ENCODE data around the gene DUS4L.

The DUS4L gene

DNA sequence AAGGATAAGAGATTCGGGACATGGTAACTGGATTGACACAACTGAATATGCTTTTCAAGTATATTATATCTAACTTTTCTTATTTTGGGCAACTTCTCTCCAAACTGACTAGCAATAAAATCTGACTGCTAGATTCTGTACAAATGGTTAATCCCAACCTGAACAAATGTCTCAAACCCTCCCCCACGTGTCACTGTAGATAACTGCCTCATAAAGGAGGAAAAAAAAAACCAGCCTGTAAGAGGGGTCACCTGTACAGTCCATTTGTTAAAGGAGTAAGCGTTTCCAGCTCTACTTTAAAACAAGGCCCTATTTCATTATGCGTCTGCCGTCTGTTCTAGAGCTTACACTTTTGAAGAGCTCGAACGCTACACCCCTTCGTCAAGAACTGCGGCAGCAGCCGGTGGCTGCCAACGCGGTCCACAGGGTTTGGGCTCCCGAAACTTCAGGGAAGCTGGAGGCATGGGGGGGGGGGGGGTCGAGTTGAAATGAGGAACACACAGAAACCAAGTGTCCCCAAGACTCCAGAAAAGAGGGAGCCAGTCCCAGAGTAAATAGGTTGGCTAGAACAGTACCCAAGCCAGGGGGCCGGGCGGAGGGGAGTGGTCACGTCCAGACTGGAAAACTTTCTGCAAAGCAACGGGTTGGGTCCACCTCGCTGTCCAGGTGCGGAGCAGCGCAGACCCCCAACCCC is 543 bp upstream of the DUS4L start:
- Mint-ChIP-seq H3K27ac (peak overlapping the region; percentile 88), H3K4me3 (peak overlapping the region; percentile 83), H3K36me3 (ENCODE audit: low read depth) (peaks cover 11% of the 10 kb centered on the region), H3K4me1 (peaks cover 57% of the 10 kb centered on the region), H3K9me3 (no peaks in the 10 kb centered on the region), H3K27me3 (no peaks in the 10 kb centered on the region)
- peak; percentile 67 for ATAC-seq
- no peak for DNase-seq

DNA sequence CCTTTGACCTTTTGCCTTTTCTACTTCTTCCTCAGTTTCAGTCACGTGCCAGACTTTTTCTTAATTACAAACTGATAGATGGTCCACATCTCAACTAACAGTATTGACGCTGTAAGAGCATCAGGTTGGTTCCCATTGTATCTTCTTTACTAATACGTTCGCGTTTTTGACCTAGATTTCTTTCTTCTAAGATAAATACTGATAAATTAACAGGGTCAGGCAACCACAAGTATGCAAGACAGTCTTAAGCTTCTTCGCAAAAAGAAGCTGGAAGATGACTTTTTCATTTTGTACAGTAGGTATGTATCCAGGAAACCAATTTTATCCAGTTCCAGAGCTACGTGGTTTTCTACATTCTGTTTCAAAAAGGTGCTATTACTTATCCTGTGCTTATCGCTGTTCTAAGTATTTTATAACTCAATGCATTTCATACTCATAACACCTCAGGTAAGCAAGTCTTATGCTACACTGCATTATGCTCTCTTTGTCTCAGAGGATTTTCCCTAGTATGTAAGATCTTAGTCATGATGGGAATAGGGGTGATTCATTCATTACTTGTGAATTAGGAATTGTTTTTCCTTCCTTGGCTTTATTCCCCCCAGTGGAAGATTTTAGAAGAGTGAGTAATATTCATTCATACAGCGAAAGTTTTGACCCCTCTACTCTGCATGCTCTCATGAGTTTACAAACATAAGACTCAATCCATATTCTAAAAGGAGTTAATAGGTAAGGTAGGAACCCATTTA is 955 bp downstream of the DUS4L start:
- no peaks in the 10 kb centered on the region for H3K27me3 Mint-ChIP-seq
- ATAC-seq = no peak
- H3K4me3 Mint-ChIP-seq = peak overlapping the region; percentile 83
- peaks cover 18% of the 10 kb centered on the region for H3K36me3 Mint-ChIP-seq (ENCODE audit: low read depth)
- peaks cover 50% of the 10 kb centered on the region for H3K4me1 Mint-ChIP-seq
- H3K27ac Mint-ChIP-seq = peak overlapping the region; percentile 88
- no peaks in the 10 kb centered on the region for H3K9me3 Mint-ChIP-seq
- DNase-seq = no peak

DNA sequence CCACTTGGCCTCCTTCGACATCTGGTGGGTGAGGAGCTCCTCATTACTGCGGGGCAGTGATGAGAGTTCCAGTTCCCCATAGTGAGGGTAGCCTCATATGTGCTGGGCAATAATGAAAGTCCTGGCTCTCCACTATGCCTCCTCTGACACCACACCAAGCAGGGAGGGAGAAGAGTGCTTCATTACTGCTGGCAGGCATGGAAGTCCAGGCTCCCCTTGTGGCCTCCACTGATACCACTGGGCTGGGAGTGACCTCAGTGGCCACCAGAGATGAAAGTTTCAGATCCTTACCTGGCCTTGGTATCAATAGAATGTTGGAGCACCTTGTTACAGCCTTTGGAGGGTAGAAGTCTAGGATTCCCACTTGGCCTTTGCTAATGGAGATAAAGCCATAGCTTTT is 6.5 kb downstream of the DUS4L start:
- DNase-seq (no peak), ATAC-seq (no peak)
- Mint-ChIP-seq H3K36me3 (ENCODE audit: low read depth) (peaks cover 20% of the 10 kb centered on the region), H3K9me3 (no peaks in the 10 kb centered on the region), H3K4me1 (peaks cover 5% of the 10 kb centered on the region), H3K27ac (no peak overlapping the region), H3K27me3 (no peaks in the 10 kb centered on the region), H3K4me3 (no peak overlapping the region)

DNA sequence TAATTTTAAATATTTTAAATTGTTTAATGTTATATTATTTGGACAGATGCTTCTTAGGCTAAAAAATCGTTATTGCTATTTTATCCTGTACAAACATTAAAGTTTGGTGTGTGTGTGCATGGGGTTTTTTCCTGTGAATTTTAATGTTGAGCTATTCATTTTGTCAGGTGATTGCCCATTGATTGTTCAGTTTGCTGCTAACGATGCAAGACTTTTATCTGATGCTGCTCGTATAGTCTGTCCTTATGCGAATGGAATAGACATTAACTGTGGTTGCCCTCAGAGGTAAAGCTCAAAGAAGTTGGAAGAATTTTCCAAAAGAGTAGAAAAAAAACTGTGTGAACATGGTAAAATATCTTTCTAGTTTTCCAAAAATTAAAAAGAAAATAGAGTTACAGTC is 9.8 kb downstream of the DUS4L start:
- Mint-ChIP-seq H3K36me3 (ENCODE audit: low read depth) (peaks cover 18% of the 10 kb centered on the region), H3K27me3 (no peaks in the 10 kb centered on the region), H3K27ac (no peak overlapping the region), H3K9me3 (no peaks in the 10 kb centered on the region), H3K4me1 (peaks cover 2% of the 10 kb centered on the region), H3K4me3 (no peak overlapping the region)
- DNase-seq (no peak), ATAC-seq (no peak)

DNA sequence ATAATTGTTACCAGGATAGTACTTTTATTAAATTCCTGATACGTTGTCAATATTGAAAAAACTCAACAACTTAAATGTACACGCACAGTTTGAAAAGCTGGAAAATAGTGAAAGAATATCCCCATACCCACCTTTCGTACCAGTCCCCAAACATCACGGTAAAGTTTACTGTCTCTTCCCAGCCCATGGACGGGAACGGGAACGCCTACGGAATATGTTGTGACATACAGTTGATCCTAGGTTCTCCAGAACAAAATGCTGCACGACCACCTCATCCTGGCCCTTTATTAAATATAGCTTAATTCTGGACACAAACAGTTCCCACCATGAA is 15.7 kb downstream of the DUS4L start:
- H3K27ac Mint-ChIP-seq = peak overlapping the region; percentile 86
- H3K4me1 Mint-ChIP-seq = peaks cover 24% of the 10 kb centered on the region
- H3K4me3 Mint-ChIP-seq = peak overlapping the region; percentile 88

DNA sequence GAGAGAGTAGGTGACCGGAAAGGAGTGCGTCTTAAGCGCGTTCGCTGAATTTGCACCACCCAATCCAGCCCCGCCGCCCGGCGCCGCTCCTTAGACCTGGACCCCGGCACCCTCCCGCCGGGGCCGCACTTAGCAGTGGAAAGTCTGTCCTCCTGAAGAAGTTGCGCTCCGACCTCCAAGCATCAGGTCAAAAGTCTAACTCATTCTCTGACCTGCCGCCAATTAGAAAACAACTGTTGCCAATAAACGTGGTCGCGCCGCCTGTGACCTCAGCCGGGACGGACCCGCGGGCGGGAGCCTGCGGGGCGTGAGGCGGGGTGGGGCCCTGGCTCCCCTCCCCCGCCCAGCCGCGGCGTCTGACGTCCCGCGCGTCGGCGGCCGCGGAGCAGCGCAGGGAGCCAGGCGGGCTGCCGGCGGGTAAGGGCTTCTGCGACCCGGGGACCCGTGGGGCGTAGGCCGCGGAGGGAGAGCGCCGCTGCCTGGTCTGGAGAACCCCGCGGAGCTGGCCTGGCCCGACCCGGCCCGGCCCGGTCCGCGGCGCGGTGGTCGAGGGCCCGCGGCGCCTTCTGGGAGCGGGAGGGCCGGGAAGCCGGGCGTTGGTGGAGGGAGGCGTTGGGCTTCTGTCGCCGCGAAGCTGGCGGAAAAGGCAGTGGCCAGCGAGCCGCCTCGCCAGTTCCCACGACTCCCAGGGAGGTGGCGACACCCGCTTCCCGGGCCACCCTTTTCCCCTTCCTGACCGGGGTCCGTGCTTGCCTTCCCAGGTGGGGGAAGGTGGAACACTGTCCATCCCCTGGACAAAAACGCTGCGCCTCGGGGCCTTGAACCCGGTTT is 16.3 kb downstream of the DUS4L start, which contains the start of gene BCAP29:
Gene BCAP29 (plus strand): TSS at position 362 of the 831 bp plus-strand sequence. CDS start 527 bp downstream, outside the sequence.
- peak within 1 kb of the TSS; percentile 88 for H3K4me3 Mint-ChIP-seq
- peak; percentile 76 for DNase-seq
- H3K9me3 Mint-ChIP-seq = no peaks in the 10 kb centered on the region
- peaks cover 11% of the 10 kb centered on the region for H3K36me3 Mint-ChIP-seq (ENCODE audit: low read depth)
- ATAC-seq = peak; percentile 94
- H3K27ac Mint-ChIP-seq = peak within 1 kb of the TSS; percentile 86
- H3K4me1 Mint-ChIP-seq = peaks cover 24% of the 10 kb centered on the region
- H3K27me3 Mint-ChIP-seq = no peaks in the 10 kb centered on the region

More for the DNA sequence above, 15.7 kb downstream of the DUS4L start:
- Mint-ChIP-seq H3K36me3 (ENCODE audit: low read depth) (peaks cover 7% of the 10 kb centered on the region), H3K27me3 (no peaks in the 10 kb centered on the region), H3K9me3 (no peaks in the 10 kb centered on the region)
- DNase-seq (no peak), ATAC-seq (peak; percentile 9)

DNA sequence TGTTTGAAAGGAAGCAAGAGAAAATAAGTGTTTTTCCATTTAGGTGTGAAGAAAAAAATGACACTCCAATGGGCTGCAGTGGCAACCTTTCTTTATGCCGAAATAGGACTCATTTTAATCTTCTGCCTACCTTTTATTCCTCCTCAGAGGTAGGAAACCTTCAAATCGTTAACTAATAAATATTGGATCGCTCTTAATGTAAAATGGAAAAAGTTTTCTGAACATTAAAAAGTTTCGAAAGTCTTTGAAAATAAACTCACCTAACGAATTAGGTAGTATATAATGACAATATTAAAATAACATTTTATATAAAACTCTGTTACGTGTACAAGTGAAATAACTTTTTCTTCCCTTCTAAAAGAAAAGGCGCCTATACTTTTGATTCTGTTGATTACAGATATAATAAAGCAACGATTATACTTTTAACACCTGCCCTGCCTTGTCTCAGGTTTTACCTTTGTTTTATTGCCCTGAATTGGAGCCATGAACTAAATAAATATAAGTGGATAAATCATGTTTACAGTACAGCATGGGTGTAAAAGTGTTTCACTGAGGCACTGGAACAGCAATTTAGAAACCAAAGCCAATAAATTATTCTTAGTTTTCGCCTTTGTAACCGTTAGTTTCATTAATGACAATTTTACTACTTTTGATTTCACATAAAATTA is 17.1 kb downstream of the DUS4L start:
- peak overlapping the region; percentile 39 for H3K27ac Mint-ChIP-seq
- no peaks in the 10 kb centered on the region for H3K27me3 Mint-ChIP-seq
- peaks cover 18% of the 10 kb centered on the region for H3K36me3 Mint-ChIP-seq (ENCODE audit: low read depth)
- peaks cover 24% of the 10 kb centered on the region for H3K4me1 Mint-ChIP-seq
- H3K9me3 Mint-ChIP-seq = no peaks in the 10 kb centered on the region
- ATAC-seq = no peak
- DNase-seq = no peak
- peak overlapping the region; percentile 88 for H3K4me3 Mint-ChIP-seq

DNA sequence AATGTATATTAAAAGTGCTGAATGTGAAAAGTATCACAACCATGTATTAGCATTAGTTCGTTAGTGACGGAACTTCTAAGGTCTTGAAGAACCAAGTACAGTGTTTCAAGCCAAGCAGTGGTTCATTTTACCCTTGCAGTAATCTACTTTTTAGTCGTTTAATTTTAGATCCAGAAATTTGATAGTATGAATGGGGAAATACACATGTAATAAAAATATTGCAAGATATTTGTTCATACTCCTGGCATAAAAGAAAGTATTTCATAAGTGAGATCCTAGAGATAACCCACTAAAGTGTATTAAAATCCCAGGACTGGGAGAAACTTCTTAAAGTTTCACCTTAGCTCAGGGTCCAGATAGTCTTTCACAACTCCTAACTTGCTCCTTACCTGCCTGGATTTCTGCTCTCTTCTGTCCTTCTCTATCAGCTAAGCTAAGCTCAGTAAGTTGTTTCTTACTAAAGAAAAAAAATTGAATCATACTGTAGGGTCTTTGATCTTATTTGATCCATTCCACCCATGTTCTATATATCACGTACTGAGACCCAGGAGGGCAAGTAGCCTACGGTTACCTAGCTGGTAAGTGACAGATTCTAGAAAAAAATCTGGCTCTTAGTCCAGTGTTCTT is 17.7 kb downstream of the DUS4L start:
- H3K4me3 Mint-ChIP-seq = peak overlapping the region; percentile 88
- no peaks in the 10 kb centered on the region for H3K27me3 Mint-ChIP-seq
- H3K4me1 Mint-ChIP-seq = peaks cover 24% of the 10 kb centered on the region
- H3K9me3 Mint-ChIP-seq = no peaks in the 10 kb centered on the region
- H3K36me3 Mint-ChIP-seq (ENCODE audit: low read depth) = peaks cover 23% of the 10 kb centered on the region
- ATAC-seq = no peak
- peak overlapping the region; percentile 39 for H3K27ac Mint-ChIP-seq
- DNase-seq = no peak

DNA sequence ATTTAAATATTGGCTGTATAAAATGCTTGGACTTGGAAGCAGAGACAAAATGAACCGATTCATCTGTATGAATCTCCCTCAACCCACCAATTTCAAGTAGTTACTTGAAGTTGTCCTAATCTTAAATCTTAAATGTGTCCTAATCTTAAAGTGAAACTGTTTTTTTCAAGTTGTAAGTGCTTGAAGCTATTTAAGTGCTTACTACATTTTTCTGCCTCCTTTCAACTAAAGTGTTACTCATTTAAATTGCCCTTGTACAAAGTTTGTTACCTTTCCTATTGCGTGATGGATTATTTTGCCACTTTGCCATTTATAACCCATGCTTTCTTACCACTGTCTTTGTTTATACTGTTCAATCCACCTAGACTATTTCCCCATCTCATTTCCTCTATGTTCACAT is 19.1 kb downstream of the DUS4L start:
- H3K4me1 Mint-ChIP-seq = peaks cover 24% of the 10 kb centered on the region
- ATAC-seq = no peak
- H3K9me3 Mint-ChIP-seq = no peaks in the 10 kb centered on the region
- no peak for DNase-seq
- no peak overlapping the region for H3K27ac Mint-ChIP-seq
- H3K4me3 Mint-ChIP-seq = no peak overlapping the region
- peaks cover 29% of the 10 kb centered on the region for H3K36me3 Mint-ChIP-seq (ENCODE audit: low read depth)
- H3K27me3 Mint-ChIP-seq = no peaks in the 10 kb centered on the region

DNA sequence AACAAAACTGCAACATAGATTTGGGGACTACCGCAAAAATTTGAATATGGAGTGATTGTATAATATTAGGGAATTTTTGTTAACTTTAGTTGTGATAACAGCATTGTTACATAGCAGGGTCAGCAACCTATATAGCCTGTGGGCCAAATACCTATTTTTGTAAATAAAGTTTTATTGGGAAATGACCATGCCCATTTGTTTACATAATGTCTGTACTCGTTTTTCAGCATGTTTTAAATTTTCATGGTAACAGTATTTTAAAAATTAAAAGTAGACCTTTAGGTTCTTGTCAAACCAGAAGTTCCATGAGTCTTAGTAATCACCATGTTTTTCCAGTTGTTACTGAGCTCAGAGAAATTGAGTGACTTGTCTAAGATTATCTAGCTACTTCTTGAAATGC is 20.9 kb downstream of the DUS4L start:
- Mint-ChIP-seq H3K27me3 (no peaks in the 10 kb centered on the region), H3K36me3 (ENCODE audit: low read depth) (peaks cover 29% of the 10 kb centered on the region), H3K27ac (no peak overlapping the region), H3K9me3 (no peaks in the 10 kb centered on the region), H3K4me3 (no peak overlapping the region), H3K4me1 (peaks cover 18% of the 10 kb centered on the region)
- ATAC-seq (no peak), DNase-seq (no peak)

DNA sequence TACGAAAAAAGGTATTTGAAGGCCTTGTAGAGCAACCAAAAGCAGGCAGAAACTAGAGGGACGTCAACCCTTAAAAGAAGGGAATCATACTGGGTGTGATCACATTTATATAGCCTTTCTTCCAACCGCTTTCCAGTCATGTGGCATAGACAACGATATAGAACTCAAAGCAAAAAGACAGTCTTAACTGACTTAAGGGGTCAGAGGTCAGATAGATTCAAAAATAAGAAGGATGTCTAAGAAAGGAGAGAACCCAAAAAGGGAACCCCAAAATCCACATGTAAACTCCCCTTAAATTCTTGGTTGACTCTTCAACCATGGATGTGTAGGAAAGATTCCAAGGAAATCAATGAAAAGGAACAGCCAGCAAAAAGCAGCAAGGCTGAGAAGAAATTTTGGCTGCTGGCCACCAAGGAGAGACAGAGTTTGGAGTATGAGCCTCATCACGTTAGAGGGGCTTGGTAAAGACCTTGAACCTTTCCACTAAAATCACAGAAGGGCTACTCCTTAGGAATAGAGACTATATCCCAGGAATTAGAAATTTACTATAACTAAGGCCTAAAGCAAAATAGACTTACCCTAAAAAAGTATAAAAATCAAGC is 24.9 kb downstream of the DUS4L start:
- Mint-ChIP-seq H3K9me3 (no peaks in the 10 kb centered on the region), H3K4me1 (no peaks in the 10 kb centered on the region), H3K27ac (no peak overlapping the region), H3K27me3 (no peaks in the 10 kb centered on the region), H3K4me3 (no peak overlapping the region), H3K36me3 (ENCODE audit: low read depth) (peaks cover 30% of the 10 kb centered on the region)
- ATAC-seq = no peak
- no peak for DNase-seq

DNA sequence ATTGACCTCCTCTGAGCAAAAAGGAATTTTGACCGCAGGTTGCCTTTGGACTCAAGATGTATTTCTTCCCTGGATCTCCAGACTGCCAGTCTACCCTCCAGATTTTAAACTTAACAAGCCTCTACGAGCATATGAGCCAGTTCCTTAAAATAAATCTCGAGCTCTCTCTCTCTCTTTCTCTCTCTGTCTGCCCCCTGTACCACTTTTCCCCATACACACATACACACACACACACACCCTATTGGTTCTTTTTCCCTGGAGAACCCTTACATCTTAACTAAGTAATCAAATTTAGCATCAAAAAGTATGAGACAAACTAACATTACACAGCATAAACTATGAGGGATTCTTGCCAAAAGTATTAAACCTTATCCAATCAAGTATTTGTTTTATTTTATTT is 27.6 kb downstream of the DUS4L start:
- no peak overlapping the region for H3K4me3 Mint-ChIP-seq
- no peak for DNase-seq

DNA sequence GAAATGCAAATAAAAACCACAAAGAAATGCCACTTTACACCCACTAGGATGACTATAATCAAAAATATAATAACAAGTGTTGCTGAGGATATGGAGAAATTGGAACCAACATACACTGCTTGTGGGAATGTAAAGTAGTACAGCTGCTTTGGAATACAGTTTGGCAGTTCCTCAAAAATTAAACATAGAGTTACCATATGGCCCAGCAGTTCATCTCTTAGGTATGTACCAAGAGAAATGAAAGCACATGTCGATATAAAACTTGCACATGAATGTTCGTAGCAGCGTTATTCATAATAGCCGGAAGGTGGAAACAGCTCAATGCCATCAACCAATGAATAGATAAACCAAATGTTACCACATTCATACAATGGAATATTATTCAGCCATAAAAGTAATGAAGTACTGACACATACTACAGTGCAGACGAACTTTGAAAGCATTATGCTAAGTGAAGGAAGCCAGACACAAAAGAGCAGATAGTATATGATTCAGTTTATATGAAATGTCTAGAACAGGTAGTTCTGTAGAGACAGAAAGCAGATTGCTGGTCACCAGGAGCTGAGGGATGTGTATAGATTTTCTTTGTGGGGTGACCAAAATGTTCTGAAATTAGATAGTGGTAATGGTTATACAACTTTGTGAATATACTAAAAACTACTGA is 28.7 kb downstream of the DUS4L start:
- peaks cover 20% of the 10 kb centered on the region for H3K36me3 Mint-ChIP-seq (ENCODE audit: low read depth)
- DNase-seq = no peak
- H3K9me3 Mint-ChIP-seq = no peaks in the 10 kb centered on the region
- H3K27ac Mint-ChIP-seq = no peak overlapping the region
- no peak overlapping the region for H3K4me3 Mint-ChIP-seq
- H3K27me3 Mint-ChIP-seq = no peaks in the 10 kb centered on the region
- ATAC-seq = no peak
- H3K4me1 Mint-ChIP-seq = no peaks in the 10 kb centered on the region

More for the DNA sequence above, 27.6 kb downstream of the DUS4L start:
- H3K9me3 Mint-ChIP-seq = no peaks in the 10 kb centered on the region
- H3K36me3 Mint-ChIP-seq (ENCODE audit: low read depth) = peaks cover 25% of the 10 kb centered on the region
- H3K27ac Mint-ChIP-seq = no peak overlapping the region
- H3K27me3 Mint-ChIP-seq = no peaks in the 10 kb centered on the region
- H3K4me1 Mint-ChIP-seq = no peaks in the 10 kb centered on the region
- ATAC-seq = no peak
